GM18868 (cell line): ENCODE measurements around the gene ANKRD62.
"Not testable (repeated sequence)": the region's sequence is repeated elsewhere in the genome, so short reads cannot be mapped to it uniquely, and the experiment has no call there.

Source experiments
- ATAC-seq: cut with Tn5 transposase; IDR thresholded peaks from one replicate; pipeline ENCODE4 v1.9.1; 2021; ENCODE audit warnings: mild to moderate bottlenecking, moderate library complexity; ENCODE audit not compliant: unreplicated experiment

ANKRD62 gene

GRCh38 chr18:12092398-12093229 lies 1.0 kb upstream of the ANKRD62 start:
- ATAC-seq, result no peak

- peak; percentile 49 for ATAC-seq
Observed at GRCh38 chr18:12098374-12098773, 4.7 kb downstream of the ANKRD62 start.

- no peak for ATAC-seq
Observed at GRCh38 chr18:12099160-12099559, 5.5 kb downstream of the ANKRD62 start.

GRCh38 chr18:12101266-12101665 lies 7.6 kb downstream of the ANKRD62 start:
- ATAC-seq, result no peak

- no peak for ATAC-seq
Observed at GRCh38 chr18:12102136-12102842, 8.6 kb downstream of the ANKRD62 start.

GRCh38 chr18:12106471-12106870 lies 12.8 kb downstream of the ANKRD62 start:
- ATAC-seq, result no peak

GRCh38 chr18:12109836-12110235 lies 16.2 kb downstream of the ANKRD62 start:
- no peak for ATAC-seq

- ATAC-seq, result no peak
Observed at GRCh38 chr18:12113999-12114646, 20.5 kb downstream of the ANKRD62 start.

- ATAC-seq, result no peak
Observed at GRCh38 chr18:12119358-12119757, 25.7 kb downstream of the ANKRD62 start.

- no peak for ATAC-seq
Observed at GRCh38 chr18:12121175-12122042, 27.8 kb downstream of the ANKRD62 start.

- not testable (repeated sequence) for ATAC-seq
Observed at GRCh38 chr18:12122043-12122389, 28.4 kb downstream of the ANKRD62 start.

- ATAC-seq, result not testable (repeated sequence)
Observed at GRCh38 chr18:12127647-12128046, 34.0 kb downstream of the ANKRD62 start.

- ATAC-seq, result not testable (repeated sequence)
Observed at GRCh38 chr18:12138831-12139230, 45.2 kb downstream of the ANKRD62 start.

GRCh38 chr18:12140866-12141265 lies 47.2 kb downstream of the ANKRD62 start:
- not testable (repeated sequence) for ATAC-seq

- not testable (repeated sequence) for ATAC-seq
Observed at GRCh38 chr18:12141778-12142177, 48.1 kb downstream of the ANKRD62 start.

- ATAC-seq, result not testable (repeated sequence)
Observed at GRCh38 chr18:12149431-12149830, 55.8 kb downstream of the ANKRD62 start.

- no peak for ATAC-seq
Observed at GRCh38 chr18:12154361-12154760, 60.7 kb downstream of the ANKRD62 start.

- no peak for ATAC-seq
Observed at GRCh38 chr18:12155996-12156395, 62.4 kb downstream of the ANKRD62 start.

GRCh38 chr18:12159446-12159845 lies 65.8 kb downstream of the ANKRD62 start:
- no peak for ATAC-seq

- no peak for ATAC-seq
Observed at GRCh38 chr18:12162786-12163185, 69.1 kb downstream of the ANKRD62 start.
